HG02623 (cell line): ENCODE results near the gene WEE2.
A peak's percentile ranks its signal among the peaks of the same experiment; 100 is the strongest.

Experiments
- ATAC-seq: cut with Tn5 transposase; IDR thresholded peaks from one replicate; pipeline ENCODE4 v1.9.1; 2021; ENCODE audit warnings: moderate library complexity; ENCODE audit not compliant: unreplicated experiment

Gene WEE2

GRCh38 chr7:141708351-141708750 lies at the start of gene WEE2:
Gene WEE2, plus strand, starts transcription at chr7:141708353. Its CDS starts 406 bp downstream, at chr7:141708759.
- ATAC-seq = no peak

GRCh38 chr7:141659501-141659900 lies 48.7 kb upstream of the WEE2 start:
- no peak for ATAC-seq

DNA sequence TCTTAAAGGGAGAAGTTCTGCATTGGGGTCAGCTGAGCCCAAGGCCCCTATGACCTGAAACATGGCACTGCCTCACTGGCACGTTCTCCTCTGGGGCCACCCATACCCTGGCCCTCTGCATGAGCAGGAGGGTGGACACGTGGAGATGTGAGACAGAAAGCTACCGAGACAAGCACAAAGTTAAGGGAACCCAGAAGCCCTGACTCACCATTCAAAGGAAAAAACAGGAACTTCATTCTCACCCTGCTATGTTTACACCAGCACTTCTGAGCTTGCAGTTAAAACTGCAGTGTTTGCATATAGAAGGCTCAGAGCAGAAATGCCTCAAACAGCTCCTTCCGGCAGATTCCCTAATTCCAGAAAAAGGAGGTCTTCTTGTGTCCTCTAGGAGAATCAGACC lies 47.9 kb upstream of the WEE2 start:
- no peak for ATAC-seq

- no peak for ATAC-seq
Measured at GRCh38 chr7:141663081-141663849, 44.9 kb upstream of the WEE2 start.

DNA sequence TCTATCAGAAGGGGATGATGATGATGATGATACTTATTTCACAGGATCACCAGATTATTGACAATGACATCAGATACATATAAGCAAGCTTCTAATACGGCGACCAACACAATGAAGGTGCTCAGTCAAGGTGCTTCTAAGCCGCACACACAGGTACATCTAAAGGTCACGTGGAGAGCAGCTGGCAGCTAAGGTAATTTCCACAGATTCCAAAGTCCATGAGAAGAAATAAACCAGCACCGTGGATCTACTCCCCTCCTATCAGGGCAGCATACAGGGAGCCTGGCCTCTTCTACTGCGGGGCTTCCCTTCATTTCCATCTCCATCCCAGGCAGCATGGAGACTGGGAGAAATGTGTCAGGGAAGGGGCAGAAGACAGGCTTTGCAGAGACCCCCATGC lies 43.7 kb upstream of the WEE2 start:
- no peak for ATAC-seq

GRCh38 chr7:141665208-141666035 lies 42.7 kb upstream of the WEE2 start:
- ATAC-seq = no peak

GRCh38 chr7:141666071-141666470 lies 42.1 kb upstream of the WEE2 start:
- ATAC-seq = no peak

GRCh38 chr7:141668853-141669252 lies 39.3 kb upstream of the WEE2 start:
- ATAC-seq = no peak

- no peak for ATAC-seq
Measured at GRCh38 chr7:141671705-141672496, 36.3 kb upstream of the WEE2 start.

GRCh38 chr7:141673346-141673745 lies 34.8 kb upstream of the WEE2 start:
- ATAC-seq = no peak

DNA sequence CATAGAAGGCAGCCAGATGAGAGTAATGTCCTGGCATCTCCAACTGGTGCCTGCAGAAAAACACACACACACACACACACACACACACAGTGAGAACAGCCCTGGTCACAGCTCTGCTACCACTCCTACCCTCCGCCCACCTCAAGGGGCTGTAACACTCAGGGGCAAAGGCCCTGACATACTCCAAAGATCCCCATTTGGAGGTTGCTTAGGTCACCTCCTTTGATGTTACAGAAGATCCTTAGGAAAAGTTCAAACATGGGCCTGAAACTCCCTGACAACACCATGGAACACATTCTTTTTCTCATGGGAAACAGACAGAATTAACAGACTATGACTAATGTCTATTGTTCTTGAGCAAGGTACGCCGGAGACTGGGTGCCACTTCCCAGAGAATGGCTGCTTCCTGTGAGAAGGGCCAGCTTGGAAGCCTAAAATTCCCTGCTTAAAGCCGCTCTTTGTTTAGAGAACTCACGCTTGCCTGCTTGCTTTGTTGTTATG lies 33.9 kb upstream of the WEE2 start:
- no peak for ATAC-seq

DNA sequence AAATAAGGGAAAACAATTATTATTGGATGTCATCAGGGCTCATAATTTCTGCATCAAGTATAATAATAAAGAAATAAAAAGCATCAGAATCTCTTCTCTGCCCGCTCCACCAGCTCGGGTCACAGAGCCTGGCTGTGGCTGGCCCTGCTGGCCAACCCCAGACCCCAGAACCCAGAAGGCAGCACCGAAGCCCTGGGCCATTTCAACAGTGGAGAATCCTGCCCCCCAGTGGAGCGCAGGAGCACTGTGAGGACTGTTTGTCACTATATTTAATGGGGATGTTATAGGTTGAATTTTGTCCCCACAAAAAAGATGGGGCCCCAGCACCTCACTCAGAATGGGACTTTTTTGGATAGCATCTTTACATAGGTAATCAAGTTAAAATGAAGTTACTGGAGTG lies 33.5 kb upstream of the WEE2 start:
- ATAC-seq = no peak

DNA sequence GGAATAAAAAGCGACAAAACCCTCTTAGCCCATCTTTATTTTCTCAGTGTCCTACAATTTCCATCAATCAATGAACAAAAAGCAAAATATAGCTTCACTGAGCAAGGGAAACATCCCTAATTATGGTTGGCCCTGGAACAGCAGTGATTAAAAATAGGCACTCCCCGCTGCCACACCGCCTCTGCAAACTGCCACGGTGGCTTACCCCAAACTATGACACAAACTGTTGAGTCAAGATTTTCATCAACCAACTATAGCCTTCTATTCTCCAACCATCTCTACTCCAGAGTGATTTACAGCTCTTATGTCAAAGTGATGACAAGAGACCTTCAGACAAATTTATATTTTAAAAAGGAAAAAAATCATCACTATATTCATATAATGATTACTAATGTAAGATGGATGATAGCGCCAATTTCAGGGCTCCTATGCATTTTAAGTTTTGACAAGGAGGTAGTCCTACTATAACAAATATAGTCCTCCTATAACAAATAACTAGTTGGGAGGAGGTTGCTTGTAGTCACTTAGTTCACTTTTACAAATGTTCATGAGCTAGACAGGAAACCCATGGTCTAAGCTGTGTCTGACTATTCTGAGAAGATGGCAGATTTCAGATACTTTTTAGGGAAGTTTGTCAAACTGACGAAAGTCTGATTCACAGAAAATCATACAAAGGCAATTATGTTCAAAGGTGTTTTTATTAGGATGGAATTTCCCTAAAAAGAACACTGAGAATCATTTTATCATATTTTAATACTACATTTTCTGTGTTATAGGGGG lies 32.5 kb upstream of the WEE2 start:
- ATAC-seq = no peak

- no peak for ATAC-seq
Measured at GRCh38 chr7:141676618-141677017, 31.5 kb upstream of the WEE2 start.

DNA sequence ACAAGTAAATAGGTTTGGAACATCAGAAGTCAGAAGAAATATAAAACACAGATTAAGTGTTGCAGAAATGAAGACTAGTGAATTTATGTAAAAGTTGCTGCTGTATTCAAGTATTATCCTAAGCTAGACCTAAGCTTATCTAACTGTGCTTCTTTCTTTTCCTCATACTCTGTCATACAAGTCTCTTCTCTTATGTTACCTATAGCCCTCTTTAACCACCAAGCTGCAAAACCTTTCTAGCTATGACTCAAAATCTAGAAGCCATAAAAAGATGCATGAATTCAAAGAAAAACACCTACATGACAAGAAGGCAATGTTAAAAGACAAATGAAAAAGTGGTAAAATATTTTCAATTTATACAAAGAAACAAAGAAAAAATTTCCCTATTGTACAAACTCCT lies 29.1 kb upstream of the WEE2 start:
- ATAC-seq = peak; percentile 74

DNA sequence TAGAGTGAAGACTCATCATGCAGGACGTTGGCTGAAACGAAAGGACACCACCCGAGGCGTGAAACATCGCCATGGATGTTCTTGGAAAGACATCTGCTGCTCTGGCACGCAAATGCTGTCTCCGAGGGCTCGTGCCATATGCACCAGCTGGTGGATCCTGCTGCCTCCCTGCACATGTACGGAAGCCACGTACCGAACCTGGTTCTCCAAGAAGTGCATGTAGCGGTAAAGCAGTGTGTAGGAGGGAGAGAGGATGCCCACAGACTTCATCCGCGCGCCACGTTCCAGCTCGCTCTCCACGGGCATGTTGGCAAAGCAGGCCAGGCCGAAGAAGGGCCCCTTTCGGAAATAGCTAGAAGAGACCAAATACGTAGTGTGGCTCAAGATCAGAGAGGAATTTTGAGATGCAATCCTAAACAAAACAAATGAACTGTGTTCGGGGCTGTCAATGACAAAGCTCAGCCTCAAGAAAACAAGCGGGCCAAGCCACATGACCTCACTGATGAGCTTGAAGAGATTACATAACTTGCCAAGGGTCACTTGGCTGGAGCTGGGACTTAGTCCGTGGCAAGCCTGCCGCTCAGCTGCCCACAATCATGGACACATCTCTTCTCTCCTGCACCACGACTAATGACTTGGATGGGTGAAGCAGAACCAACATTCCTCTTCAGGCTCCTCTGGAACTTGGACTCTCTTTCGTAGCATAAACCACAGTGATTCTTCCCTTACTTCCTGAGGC lies 22.7 kb upstream of the WEE2 start:
- no peak for ATAC-seq

DNA sequence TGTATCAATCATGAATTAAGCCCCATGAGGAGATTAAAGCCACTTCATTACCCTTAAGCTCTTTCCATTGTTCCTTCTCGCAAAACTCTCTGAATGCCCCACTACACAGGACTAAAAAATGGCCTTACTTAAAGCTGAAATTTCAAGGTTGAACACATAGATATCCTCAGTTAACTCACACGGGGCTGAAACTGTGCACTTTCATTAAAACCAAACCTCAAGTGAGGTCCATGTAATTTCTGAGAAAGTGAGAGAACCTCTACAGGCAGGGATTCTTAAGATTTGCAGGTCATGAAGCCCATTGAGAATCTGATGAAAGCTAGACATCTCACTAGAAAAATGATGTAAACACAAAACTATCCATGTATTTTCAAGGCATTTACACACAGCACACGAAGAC lies 22.1 kb upstream of the WEE2 start:
- no peak for ATAC-seq

DNA sequence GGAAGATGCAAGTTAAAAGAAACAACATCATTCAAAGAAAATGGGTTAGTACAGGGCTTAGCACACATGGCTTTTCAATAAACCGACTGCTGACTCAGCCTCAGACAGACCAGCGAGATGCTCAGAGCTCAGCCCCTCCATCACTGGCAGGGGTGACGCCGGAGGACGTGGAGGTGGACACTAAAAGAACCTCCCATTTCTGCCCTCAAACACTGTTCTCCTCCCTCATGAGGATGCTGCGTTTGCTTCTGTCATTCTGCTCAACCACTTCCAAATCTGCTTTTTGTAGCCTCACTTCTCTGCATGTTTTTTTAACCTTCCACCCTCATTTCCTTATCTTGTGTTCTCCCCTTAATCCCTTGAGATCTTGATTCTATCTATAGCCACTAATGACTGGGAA lies 21.5 kb upstream of the WEE2 start:
- ATAC-seq = no peak

GRCh38 chr7:141688043-141688442 lies 20.1 kb upstream of the WEE2 start:
- ATAC-seq = no peak
